PC-3 (cell line): Measurements from ENCODE around the gene SLC6A6.

Experiments used
- EZH2 ChIP-seq: fragments of 300-600 bp; sonication (generic); IDR thresholded peaks from one replicate; pipeline ENCODE4 v1.6.1; 2017; ENCODE audit warnings: antibody characterized with exemption, mild to moderate bottlenecking, low read length; ENCODE audit not compliant: unreplicated experiment
- TF ChIP-seq, protein P1 (sequence below): fragments of 300-600 bp; sonication (generic); conservative IDR thresholded peaks from 2 replicates; pipeline ENCODE4 v1.5.1; 2017; ENCODE audit warnings: antibody characterized with exemption, low read depth, mild to moderate bottlenecking, low read length

DNA sequence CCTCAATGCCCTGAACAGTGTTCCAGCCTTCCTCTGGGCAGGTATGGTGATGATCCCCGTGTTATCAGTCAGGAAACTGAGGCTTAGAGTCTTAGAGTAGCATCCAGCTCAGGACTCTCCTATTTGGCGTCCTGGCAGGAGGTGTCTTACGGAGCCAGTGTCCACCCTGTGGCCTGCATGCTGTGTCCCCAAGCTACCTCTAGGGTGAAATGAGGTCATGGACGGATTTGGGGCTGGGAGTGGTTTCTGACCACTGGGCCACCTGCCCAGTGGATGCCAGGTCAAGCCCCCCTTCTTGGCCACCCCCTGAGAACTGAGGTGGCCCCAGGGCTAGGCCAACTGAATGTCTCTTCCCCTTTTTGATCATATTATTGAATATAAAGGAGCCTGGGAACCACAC lies 27.2 kb upstream of the SLC6A6 start:
- TF ChIP-seq, protein P1, sequence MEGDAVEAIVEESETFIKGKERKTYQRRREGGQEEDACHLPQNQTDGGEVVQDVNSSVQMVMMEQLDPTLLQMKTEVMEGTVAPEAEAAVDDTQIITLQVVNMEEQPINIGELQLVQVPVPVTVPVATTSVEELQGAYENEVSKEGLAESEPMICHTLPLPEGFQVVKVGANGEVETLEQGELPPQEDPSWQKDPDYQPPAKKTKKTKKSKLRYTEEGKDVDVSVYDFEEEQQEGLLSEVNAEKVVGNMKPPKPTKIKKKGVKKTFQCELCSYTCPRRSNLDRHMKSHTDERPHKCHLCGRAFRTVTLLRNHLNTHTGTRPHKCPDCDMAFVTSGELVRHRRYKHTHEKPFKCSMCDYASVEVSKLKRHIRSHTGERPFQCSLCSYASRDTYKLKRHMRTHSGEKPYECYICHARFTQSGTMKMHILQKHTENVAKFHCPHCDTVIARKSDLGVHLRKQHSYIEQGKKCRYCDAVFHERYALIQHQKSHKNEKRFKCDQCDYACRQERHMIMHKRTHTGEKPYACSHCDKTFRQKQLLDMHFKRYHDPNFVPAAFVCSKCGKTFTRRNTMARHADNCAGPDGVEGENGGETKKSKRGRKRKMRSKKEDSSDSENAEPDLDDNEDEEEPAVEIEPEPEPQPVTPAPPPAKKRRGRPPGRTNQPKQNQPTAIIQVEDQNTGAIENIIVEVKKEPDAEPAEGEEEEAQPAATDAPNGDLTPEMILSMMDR, result no peak
- no peak for TF ChIP-seq EZH2
